GM18873 (cell line): ENCODE data around the gene OR6B3.
"Not testable (repeated sequence)": the region's sequence is repeated elsewhere in the genome, so short reads cannot be mapped to it uniquely, and the experiment has no call there.

Experiments
- ATAC-seq: cut with Tn5 transposase; IDR thresholded peaks from one replicate; pipeline ENCODE4 v1.9.1; 2021; ENCODE audit warnings: mild to moderate bottlenecking, moderate library complexity, moderate number of reproducible peaks; ENCODE audit not compliant: unreplicated experiment, low FRiP score

OR6B3 gene

DNA sequence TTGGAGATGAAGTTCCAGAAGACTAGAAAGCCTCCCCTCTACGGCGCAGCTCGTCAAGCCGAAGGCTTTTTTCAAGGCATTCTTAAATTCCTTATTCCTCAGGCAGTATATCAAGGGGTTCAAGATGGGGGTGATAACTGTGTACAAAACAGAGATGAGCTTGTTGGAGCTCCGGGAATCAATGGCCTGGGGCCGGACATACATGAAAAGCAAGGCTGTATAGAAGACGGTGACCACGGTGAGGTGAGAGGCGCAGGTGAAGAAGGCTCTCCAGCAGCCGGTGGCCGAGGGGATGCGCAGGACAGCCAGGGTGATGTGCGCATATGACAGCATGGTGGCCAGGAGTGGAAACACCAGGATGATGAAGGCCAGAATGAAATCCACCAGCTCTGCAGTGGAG, 8.2 kb downstream of the OR6B3 start:
- ATAC-seq: no peak

- ATAC-seq: not testable (repeated sequence)
These were observed 9.2 kb downstream of the OR6B3 start for GRCh38 chr2:240044096-240044495.

- no peak for ATAC-seq
These were observed 9.9 kb downstream of the OR6B3 start for GRCh38 chr2:240043279-240043989.

DNA sequence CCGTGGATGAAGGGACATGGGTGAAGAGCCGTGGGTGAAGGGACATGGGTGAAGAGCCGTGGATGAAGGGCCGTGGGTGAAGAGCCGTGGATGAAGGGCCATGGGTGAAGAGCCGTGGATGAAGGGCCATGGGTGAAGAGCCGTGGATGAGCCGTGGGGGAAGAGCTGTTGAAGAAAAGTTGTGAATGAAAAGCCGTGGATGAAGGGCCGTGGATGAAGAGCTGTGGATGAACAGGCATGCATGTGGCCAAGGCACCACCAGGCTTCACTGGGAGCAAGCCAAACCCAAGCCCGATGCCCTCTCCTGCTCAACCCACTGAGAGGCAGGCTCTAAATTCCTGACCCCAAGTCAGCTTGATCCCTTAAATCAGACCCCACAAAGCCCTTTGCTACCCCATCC, 10.6 kb downstream of the OR6B3 start:
- ATAC-seq: no peak

DNA sequence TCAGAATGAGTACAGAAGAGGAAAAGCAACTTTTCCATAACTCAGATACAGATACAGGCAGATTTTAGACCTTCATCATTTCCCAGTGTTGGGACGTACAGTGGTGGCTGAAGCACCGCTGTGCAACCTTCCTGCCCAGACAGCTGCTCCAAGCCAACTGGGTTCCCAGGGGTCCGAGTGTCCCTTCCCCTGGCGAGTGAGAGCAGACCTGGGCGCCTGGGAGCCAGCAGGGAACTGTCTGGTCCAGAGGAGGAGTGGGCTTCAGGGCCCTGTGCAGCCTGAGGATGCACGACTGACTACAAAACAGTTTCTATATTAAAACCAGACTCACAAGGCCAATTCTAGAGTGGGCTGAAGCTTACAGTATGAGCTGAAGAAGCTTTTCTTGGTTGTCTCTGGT, 12.0 kb downstream of the OR6B3 start:
- ATAC-seq: no peak

GRCh38 chr2:240037358-240037757, 16.0 kb downstream of the OR6B3 start:
- ATAC-seq: no peak

GRCh38 chr2:240033330-240033678, 20.0 kb downstream of the OR6B3 start:
- no peak for ATAC-seq

DNA sequence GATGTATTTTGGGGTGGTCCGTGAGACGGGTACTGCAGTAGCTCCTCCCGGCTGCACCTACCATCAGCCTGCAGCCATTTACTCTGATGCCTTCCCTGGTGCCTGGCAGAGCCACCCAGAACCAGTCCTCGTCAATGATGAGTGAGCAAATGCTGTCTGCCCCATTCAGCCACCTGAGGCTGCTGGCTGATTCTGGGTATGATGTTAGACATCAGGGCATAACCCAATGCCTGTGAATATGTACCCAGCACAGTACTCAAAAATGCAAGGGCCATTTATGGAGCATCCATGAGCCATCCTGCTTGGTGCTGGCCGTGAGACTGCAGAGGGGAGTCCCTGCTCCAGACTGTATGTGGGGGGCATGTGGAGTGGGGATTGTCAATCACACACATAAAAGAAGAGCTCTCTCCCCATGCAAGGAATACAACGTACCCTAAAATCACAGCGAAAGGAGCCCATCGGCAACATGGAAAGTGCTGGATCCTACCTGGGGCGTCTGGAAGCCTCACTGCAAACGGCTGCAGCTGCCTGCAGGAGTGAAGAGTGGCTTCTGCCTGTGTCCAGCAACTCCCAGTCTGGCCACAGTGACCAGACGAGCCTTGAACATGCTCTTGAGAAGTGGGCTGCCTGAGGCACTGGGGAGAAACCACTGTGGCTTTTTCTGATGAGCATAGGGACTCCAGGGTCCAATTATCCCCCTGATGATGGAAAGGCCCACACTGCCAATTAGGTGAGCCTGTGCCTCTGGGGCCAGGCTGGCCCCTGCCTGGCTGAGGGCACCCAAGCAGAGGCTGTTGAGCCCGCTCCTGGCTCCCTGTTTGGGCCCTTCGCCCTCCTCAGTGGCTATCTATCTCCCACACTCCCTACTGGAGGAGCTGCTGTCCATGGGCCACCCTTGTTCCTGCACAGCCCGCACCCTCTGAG, 20.7 kb downstream of the OR6B3 start:
- ATAC-seq: no peak

GRCh38 chr2:240030379-240031094, 22.8 kb downstream of the OR6B3 start, which contains the start of gene OR6B2:
TSS of gene OR6B2 (minus strand) at chr2:240030429. CDS start at chr2:240030429, 0 bp downstream.
- ATAC-seq: no peak

DNA sequence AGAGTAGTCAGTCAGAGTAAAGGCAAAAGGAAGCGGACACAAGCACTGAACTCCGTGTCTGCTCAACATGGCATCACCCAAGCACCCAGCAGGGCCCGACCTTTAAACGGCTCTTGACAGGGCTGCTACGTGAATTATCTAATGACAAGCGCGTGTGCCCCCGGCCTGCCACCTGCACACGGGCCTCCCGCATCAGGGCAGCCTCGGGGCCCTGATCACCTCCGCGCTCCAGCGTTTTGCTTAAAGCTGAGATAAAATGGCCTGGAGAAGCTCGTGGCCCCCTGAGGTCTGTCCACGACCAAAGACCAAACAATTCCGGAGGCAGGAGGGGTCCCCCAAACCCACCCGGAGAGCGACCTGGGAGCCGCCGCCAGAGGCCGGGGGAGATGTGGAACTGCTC, 28.6 kb downstream of the OR6B3 start:
- ATAC-seq: no peak

- ATAC-seq: no peak
These were observed 29.5 kb downstream of the OR6B3 start for GRCh38 chr2:240023792-240024191.

GRCh38 chr2:240021488-240022104, 31.7 kb downstream of the OR6B3 start:
- no peak for ATAC-seq

DNA sequence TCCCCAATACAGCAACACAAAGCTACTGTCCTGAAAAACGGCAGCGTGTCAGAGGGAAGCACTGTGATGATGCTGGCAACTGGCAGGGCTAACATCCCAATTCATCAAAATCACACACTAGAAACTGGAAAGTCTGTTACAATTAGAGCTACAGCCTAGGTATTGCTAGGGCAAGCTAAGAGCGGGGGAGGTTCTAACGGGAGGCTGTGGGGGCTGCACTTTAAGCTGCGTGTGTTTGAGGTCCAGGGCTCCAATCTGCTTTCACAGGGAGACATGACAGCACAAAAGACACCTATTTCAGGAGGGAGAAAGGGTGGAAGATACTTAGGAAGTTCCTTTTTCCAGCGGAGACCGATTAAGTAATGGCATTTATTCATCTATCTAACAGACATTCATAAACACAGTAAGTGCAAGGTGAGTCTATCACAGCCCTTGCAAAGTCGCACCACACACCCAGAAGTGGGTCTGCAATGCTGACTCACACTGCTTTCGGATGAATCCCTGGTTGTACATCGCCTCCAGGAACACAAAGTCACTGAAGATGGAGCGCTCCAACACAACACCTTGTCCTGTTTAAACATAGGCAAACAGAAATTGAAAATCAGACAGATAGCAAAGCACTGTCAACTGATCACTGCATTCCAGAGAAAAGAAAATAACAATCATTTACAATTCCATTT, 35.1 kb downstream of the OR6B3 start:
- ATAC-seq: no peak

- no peak for ATAC-seq
These were observed 39.0 kb downstream of the OR6B3 start for GRCh38 chr2:240014327-240014726.

DNA sequence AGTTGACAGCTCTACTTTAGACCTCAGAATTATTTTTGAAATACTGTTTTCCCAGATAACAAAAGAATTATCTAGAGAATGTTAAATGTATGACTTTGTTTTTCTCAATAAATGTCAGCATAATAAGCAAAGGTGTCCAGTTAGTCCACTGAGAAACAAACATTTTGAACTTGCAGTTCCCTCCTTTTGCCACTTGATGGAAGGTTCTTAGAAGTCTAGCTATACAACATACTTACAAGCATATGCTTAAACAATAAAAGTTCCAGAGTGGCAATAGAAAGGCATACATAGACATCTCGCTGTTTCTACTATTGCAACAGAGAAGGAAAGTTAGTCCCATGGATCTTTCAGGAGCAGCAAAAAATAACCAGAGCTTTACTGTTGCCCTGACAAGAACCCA, 40.0 kb downstream of the OR6B3 start:
- no peak for ATAC-seq

DNA sequence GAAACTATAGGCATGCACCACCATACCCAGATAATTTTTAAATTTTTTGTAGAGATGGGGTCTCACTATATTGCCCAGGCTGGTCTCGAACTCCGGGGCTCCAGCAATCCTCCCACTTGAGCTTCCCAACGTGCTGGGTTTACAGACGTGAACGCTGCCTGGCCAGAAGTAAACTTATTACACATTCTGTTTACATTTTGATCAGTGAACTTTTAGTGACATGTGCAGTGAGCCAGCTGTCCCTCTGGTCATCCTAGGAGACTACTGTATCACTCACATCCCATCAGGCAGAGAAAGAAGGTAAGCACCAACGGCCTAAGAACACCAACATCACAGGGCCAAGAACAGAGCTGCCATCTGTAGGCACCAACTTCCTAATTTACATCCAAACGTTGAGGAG, 50.3 kb downstream of the OR6B3 start:
- no peak for ATAC-seq

DNA sequence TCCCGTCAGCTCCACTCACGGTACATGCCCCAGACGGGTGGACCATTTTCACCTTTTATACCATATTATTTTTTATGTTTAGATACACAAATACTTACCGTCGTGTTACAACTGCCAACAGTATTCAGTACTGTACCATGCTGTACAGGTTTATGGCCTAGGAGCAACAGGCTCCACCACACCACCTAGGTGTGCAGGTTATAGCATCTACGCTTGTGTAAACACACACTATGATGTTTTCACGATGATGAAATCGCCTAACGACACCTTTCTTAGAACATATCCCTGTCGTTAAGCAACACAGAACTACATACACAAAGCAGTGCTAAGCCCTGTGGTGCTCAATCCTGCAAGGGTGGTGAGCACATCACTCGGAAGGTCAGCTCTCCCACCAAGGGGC, 52.6 kb downstream of the OR6B3 start:
- no peak for ATAC-seq

DNA sequence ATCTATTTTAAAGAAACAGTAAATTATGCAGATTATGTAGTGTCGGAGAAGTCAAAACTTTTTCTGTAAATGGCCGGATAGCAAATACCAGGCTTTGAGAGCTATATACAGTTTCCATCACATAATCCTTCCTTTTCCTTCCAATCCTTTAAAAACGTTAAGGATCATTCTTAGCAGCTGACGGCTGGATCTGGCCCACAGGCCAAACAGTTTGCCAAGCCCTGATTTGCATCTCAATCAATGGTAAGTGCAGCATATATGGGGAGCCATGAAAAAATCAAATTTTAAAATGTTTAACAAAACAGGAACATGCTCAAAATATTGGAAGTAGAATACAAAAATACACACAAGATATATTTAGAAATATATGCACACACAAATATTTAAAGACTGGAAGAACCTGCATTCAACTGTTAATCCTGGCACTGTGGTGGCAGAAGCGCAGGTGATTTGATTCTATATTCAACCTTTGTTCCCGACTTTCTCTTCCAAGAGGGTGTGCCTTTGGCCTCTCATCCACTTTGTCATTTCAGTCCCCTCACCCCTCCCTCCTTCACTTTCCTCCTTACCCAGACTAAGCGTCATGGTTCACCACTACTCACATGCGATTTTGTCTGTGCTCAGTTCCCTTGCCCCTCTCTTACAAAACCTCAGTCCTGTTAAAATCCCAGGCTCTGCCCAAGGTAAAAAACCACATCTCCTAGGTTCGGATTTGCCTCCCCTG, 55.5 kb downstream of the OR6B3 start:
- ATAC-seq: no peak
